Gastrocnemius medialis (tissue), 4 donors: ENCODE measurements around the gene WTAP.

Experiments used
- POLR2A ChIP-seq, 2 donors: fragments of 450-650 bp; IDR thresholded peaks; one replicate each; pipeline ENCODE4 v1.6.1; 2017; ENCODE audit warnings: antibody characterized with exemption in 2 of 2, mild to moderate bottlenecking in 2 of 2, moderate library complexity in 2 of 2
- TF ChIP-seq, protein P1 (sequence below), 5 experiments: fragments of 450-650 bp in 3 of 5; fragments of 200-600 bp in 2 of 5; sonication (generic) in 2 of 5; IDR thresholded peaks in 4 of 5; conservative IDR thresholded peaks in 1 of 5; 1 replicate in 4 of 5; 2 replicates in 1 of 5; pipeline ENCODE4 v1.5.1; 2016 to 2019; ENCODE audit warnings: antibody characterized with exemption in 5 of 5, mild to moderate bottlenecking in 3 of 5, moderate library complexity in 3 of 5

DNA sequence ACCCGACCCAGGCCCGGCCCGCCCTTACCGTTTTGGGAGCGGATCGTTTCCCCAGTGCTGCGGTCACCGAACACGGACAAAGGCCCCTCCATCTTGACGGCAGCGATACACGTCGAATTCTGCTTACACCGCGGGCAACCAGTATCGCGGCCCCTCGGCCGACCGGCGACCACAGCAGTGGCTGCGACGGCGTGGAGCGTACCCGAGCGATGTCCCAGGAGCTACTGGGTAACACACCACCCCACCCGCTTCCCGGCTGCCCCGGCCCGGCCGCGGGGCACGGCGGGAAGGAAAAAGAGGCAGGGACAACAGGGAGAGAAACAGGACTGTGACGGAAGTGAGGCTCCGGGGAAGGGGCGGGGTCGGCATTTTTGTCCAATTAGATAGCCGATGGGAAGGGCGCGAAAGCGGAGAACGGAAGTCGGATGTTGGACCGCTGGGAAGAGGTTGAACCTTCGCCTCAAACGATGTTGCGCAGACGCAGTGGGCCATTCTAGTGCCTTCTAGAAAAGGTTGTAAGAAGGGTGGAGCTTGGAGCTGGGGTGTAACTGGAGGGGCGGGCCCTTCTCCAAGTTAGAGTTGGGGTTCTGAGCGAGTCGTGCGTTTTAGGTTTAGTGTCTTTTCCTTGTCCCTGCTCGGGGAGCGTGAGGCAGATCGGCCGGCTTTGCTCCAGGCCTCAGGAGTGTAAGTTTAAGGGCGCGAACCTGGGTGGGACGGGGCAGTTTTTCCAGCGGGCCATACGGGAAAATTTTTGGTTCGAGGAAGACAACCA lies 62.3 kb downstream of the WTAP start, which contains the start of gene TCP1:
- TF ChIP-seq, protein P1, sequence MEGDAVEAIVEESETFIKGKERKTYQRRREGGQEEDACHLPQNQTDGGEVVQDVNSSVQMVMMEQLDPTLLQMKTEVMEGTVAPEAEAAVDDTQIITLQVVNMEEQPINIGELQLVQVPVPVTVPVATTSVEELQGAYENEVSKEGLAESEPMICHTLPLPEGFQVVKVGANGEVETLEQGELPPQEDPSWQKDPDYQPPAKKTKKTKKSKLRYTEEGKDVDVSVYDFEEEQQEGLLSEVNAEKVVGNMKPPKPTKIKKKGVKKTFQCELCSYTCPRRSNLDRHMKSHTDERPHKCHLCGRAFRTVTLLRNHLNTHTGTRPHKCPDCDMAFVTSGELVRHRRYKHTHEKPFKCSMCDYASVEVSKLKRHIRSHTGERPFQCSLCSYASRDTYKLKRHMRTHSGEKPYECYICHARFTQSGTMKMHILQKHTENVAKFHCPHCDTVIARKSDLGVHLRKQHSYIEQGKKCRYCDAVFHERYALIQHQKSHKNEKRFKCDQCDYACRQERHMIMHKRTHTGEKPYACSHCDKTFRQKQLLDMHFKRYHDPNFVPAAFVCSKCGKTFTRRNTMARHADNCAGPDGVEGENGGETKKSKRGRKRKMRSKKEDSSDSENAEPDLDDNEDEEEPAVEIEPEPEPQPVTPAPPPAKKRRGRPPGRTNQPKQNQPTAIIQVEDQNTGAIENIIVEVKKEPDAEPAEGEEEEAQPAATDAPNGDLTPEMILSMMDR (IDR thresholded peaks at IDR 0.05 in 4 of 5, conservative IDR thresholded peaks at IDR 0.05 in 1 of 5), result no peak
- TF ChIP-seq POLR2A (IDR thresholded peaks at IDR 0.05), result peak; percentile 95 to 99
